SK-N-MC (cell line): ENCODE data around the gene ASTL.

Experiments used
- EZH2 ChIP-seq: fragments of 200-600 bp; sonication (generic); IDR thresholded peaks from one replicate; pipeline ENCODE4 v1.6.1; 2017; ENCODE audit warnings: antibody characterized with exemption
- POLR2AphosphoS5 ChIP-seq: IDR thresholded peaks from 2 replicates; pipeline ENCODE4 v1.6.1; 2012; ENCODE audit warnings: mild to moderate bottlenecking, low read depth, low read length, borderline replicate concordance

- TF ChIP-seq POLR2AphosphoS5 (no peak), EZH2 (no peak)
Measured at GRCh38 chr2:96085541-96086355, 52.6 kb downstream of the ASTL start.
